HG03571 (cell line): Measurements from ENCODE around the gene STMN1.

ENCODE experiments used
- ATAC-seq: cut with Tn5 transposase; IDR thresholded peaks from one replicate; pipeline ENCODE4 v1.9.1; 2021; ENCODE audit not compliant: unreplicated experiment

Gene STMN1

GRCh38 chr1:25871704-25872494 is 34.3 kb downstream of the STMN1 start:
- no peak for ATAC-seq

- ATAC-seq, result no peak
Measured at GRCh38 chr1:25871086-25871703, 35.0 kb downstream of the STMN1 start.

DNA sequence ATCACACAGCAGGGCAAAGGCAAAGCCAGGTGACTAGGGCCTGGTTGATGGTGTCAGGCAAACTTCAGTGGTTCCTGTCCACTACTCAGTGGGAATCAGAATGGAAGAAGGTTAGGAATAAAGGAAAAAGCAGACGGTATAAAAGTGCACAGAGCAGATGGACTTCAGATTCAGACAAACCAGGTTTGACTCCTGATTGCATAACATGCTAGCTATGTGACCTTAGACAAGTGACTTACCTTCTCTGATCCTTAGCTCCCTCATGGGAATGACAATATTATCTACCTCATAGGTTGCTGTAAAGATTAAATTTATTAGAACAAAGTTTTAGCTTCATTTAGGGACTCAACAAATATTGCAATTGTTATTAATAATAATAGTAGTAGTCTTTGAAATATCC is 35.6 kb downstream of the STMN1 start:
- no peak for ATAC-seq

DNA sequence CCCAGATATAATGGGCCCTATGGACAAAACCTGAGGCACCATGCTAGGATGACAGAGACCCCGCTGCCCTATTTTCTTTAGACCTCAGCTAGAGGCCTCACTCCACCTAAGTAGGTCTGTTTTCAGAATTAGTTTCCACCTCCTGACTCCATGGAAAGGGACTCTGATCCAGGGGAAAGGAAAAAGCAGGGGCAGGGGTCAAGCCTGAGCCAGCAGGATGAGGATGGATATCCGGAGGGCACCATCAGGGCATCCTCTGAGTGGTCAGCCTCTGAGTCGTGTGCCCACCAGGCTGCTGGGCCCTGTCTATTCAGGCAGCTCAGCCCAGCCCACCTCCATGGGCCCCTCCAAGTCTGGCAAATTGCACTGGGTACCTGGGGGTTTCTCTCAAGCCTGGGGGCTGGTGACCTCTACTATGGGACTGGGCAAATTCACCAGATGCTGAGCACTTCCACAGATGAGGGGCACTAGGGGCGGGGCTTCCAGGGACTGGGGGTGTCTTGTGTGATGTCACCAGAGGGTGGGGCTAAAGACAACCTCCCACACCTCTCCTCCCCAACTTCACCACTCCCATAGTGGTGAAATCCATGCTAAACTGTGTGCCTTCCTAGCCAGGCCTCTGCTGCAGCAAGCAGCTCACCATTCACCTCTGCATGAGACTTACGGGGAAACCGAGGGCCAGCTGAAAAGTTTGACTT is 36.2 kb downstream of the STMN1 start:
- ATAC-seq, result no peak

DNA sequence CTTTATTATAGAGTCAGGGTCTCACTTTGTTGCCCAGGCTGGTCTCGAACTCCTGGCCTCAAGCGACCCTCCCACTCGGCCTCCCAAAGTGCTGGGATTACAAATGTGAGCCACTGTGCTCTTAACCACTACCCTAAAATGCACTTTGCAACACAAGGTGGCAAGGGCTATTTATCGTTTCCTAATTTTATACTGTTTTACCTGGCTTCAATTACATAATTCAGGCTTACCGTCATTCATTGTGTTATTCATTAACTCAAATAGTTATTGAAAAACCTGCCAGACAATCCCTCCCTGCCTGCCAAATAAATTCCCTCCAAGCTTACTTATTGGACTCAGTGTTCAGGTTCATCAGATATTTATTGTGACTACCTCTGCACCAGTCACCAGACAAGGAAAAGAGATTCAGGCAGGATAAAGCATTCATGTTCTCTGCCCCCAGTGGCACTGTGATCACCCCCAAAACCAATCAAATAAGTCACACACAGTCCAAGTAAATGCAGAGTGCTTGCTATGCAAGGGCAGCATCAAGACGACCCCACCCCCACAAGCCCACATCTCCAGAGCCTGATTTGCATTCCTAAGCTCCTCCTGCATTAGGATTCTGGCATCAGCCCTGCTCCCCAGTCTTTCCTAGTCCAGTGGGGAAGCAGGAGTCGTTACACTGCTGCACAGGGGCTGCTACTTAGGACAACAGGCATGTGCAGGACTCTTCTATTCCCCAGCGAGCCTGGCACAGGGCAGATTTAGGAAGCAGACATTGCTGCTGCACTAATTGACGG is 38.8 kb downstream of the STMN1 start:
- no peak for ATAC-seq

DNA sequence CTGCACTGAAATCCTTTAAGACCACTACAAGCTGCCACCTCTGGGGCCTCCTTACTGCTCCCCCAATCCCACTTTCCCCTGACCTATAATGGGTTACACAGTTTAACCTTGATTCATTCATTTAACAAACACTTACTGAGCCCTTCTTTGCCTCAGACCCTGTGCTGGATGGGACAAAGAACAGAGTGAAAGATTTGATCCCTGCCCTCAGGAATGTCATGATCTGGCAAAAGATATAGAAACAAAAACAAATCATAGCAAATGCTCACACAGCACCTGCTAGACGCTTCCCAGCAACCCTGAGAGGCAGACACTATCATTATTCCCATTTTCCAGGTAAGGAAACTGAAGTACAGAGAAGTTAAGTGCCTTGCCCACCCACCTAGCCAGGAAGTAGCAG is 39.9 kb downstream of the STMN1 start:
- no peak for ATAC-seq

- ATAC-seq, result no peak
Measured at GRCh38 chr1:25864434-25864833, 41.8 kb downstream of the STMN1 start.

- no peak for ATAC-seq
Measured at GRCh38 chr1:25863486-25864262, 42.5 kb downstream of the STMN1 start.

- ATAC-seq, result no peak
Measured at GRCh38 chr1:25862785-25863485, 43.3 kb downstream of the STMN1 start.

DNA sequence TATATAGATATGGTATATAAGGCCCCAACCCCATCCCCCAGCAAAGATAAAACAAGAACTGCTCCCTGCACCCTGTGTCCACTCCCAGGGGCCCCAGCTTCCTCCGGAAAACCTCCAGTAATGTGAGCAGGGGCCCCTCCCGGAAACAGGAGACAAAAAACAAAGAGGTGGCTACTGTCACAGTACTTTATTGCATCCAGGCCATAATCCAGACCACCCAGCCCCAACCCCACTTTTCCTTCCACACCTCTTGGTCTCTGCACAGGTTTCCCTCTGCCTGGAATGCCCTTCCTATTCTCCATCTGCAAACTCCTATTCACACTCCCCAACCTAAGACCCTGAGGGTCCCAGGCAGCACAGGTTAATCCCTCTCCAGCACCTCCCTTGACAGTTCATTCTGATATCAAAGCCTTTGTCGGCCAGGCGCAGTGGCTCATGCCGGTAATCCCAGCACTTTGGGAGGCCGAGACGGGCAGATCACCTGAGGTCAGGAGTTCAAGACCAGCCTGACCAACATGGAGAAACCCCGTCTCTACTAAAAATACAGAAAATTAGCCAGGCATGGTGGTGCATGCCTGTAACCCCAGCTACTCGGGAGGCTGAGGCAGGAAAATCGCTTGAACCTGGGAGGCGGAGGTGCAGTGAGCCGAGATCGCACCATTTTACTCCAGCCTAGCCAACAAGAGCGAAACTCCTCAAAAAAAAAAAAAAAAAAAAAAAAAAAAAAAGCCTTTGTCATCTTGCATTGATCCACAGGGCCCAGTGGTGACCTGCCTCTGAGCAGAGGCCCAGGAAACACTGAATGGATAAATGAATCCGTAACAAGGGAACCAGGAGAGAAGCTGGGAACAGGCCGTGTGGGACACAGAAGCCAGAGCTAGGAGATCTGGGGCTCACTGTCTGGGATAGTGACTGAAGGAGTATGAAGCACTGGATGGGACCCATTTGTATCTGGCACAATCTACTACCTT is 44.6 kb downstream of the STMN1 start:
- no peak for ATAC-seq

GRCh38 chr1:25858906-25859789 is 47.1 kb downstream of the STMN1 start, which contains the start of gene AUNIP:
Gene AUNIP, minus strand, starts transcription at chr1:25859457. Its CDS starts 100 bp downstream, at chr1:25859357.
- ATAC-seq, result peak; percentile 76

DNA sequence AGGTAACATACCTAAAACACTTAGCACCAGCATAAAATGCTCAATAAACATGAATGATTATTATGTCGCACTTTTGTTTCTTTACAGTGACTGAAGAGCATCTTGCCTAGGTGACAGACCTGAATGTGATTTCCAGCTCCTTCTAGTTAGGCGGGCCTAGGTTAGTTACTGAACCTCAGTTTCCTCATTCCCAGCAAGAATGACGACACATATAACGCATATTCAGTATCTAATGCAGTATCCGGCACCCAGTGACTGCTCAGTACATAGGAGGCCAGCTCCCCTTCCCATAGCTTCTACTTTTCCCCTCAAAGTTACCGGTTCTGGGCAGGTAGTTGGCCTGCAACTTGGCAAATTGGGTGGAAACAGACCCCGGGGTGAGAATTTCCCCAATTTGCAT is 47.7 kb downstream of the STMN1 start:
- ATAC-seq, result no peak

DNA sequence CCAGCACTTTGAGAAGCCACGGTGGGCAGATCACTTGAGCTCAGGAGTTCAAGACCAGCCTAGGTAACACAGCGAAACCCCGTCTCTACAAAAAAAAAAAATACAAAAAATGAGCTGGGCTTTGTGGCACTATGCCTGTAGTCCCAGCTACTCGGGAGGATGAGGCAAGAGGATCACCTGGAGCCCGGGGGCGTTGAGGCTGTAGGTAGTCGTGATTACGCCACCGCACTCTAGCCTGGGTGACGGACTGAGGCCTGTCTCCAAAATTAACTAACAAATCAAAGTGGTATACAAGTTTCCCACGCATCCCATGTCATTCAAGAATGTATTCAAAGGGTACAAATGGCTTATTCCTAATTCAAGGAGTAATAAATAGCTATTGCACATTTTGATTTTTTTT is 49.4 kb downstream of the STMN1 start:
- ATAC-seq, result no peak

GRCh38 chr1:25854554-25854953 is 51.7 kb downstream of the STMN1 start:
- no peak for ATAC-seq
